Natural killer cell treated with Interleukin-12 subunit alpha and Interleukin-12 subunit beta and Interleukin-15 and Interleukin-18, amount 100 ng/mL, for 72 hours (primary cell): ENCODE results near the gene SYAP1. TPM values are rescaled to one million over a fixed set of nuclear protein-coding genes. Genes with fewer than 3 reads are reported as not detected.
"Not testable (repeated sequence)": the region's sequence is repeated elsewhere in the genome, so short reads cannot be mapped to it uniquely, and the experiment has no call there.

Source experiments
- ATAC-seq, 2 donors: fragments of 150-1000 bp; cut with Tn5 transposase in 1 of 2; sonication (Bioruptor Pico), chemical (Tn5 transposase) in 1 of 2; 2 replicates each; pipeline ENCODE4 v1.10.0; 2021
- DNase-seq: peaks from one replicate; pipeline ENCODE4 v3.0.0; 2022; ENCODE audit warnings: low spot score
- H3K27ac Mint-ChIP-seq, 2 donors: 1 replicate in 1 of 2; 2 replicates in 1 of 2; pipeline ENCODE4 v1.8.0; 2022; ENCODE audit warnings: mixed read lengths in 2 of 2, mild to moderate bottlenecking in 1 of 2, moderate library complexity in 1 of 2
- H3K27me3 Mint-ChIP-seq, 2 donors: 1 replicate in 1 of 2; 2 replicates in 1 of 2; pipeline ENCODE4 v1.8.0; 2022; ENCODE audit warnings: mixed read lengths in 2 of 2
- H3K36me3 Mint-ChIP-seq: one replicate; pipeline ENCODE4 v1.8.0; 2022; ENCODE audit warnings: mixed read lengths
- H3K4me1 Mint-ChIP-seq, 2 donors: 1 replicate in 1 of 2; 2 replicates in 1 of 2; pipeline ENCODE4 v1.8.0; 2022; ENCODE audit warnings: low read depth in 2 of 2, mixed read lengths in 2 of 2, mild to moderate bottlenecking in 1 of 2
- H3K4me3 Mint-ChIP-seq: one replicate; pipeline ENCODE4 v1.8.0; 2022; ENCODE audit warnings: mixed read lengths
- H3K9me3 Mint-ChIP-seq: 2 replicates; pipeline ENCODE4 v1.8.0; 2022; ENCODE audit warnings: mixed read lengths
- total RNA-seq, 2 donors: library from RNA; stranded (reverse); gene quantifications; one replicate each; pipeline ENCODE4 v1.2.3, GENCODE V29; 2022

SYAP1 gene
- total RNA-seq, 2 donors from 2014 or later: 12.7 to 22.8 TPM

- ATAC-seq (no peak), DNase-seq (no peak)
- peaks cover 0 to 2% of the 10 kb centered on the region in 2 donors for H3K4me1 Mint-ChIP-seq
- no peaks in the 10 kb centered on the region for H3K9me3 Mint-ChIP-seq
- H3K27ac Mint-ChIP-seq: no peak overlapping the region
- no peaks in the 10 kb centered on the region for H3K36me3 Mint-ChIP-seq
- H3K4me3 Mint-ChIP-seq: no peak overlapping the region
- H3K27me3 Mint-ChIP-seq: no peaks in the 10 kb centered on the region
These were observed 24.4 kb downstream of the SYAP1 start for GRCh38 chrX:16743604-16744325.

GRCh38 chrX:16745102-16745501, 25.7 kb downstream of the SYAP1 start:
- no peak for DNase-seq
- H3K27me3 Mint-ChIP-seq: no peaks in the 10 kb centered on the region
- no peak overlapping the region for H3K4me3 Mint-ChIP-seq
- H3K27ac Mint-ChIP-seq: no peak overlapping the region
- ATAC-seq: no peak
- H3K36me3 Mint-ChIP-seq: no peaks in the 10 kb centered on the region
- H3K9me3 Mint-ChIP-seq: no peaks in the 10 kb centered on the region
- H3K4me1 Mint-ChIP-seq: no peaks in the 10 kb centered on the region

- no peak for ATAC-seq
- H3K36me3 Mint-ChIP-seq: no peaks in the 10 kb centered on the region
- no peak overlapping the region for H3K27ac Mint-ChIP-seq
- no peaks in the 10 kb centered on the region for H3K4me1 Mint-ChIP-seq
- no peaks in the 10 kb centered on the region for H3K27me3 Mint-ChIP-seq
- no peak overlapping the region for H3K4me3 Mint-ChIP-seq
- no peak for DNase-seq
- H3K9me3 Mint-ChIP-seq: no peaks in the 10 kb centered on the region
These were observed 26.2 kb downstream of the SYAP1 start for GRCh38 chrX:16745659-16746058.

- H3K9me3 Mint-ChIP-seq: no peaks in the 10 kb centered on the region
- ATAC-seq: no peak
- H3K36me3 Mint-ChIP-seq: no peaks in the 10 kb centered on the region
- no peaks in the 10 kb centered on the region for H3K27me3 Mint-ChIP-seq
- H3K27ac Mint-ChIP-seq: no peak overlapping the region
- H3K4me3 Mint-ChIP-seq: no peak overlapping the region
- no peaks in the 10 kb centered on the region for H3K4me1 Mint-ChIP-seq
- DNase-seq: no peak
These were observed 29.0 kb downstream of the SYAP1 start for GRCh38 chrX:16748425-16748824.

GRCh38 chrX:16750136-16750535, 30.7 kb downstream of the SYAP1 start:
- no peaks in the 10 kb centered on the region for H3K9me3 Mint-ChIP-seq
- no peak overlapping the region for H3K4me3 Mint-ChIP-seq
- H3K4me1 Mint-ChIP-seq: no peaks in the 10 kb centered on the region
- H3K27ac Mint-ChIP-seq: no peak overlapping the region
- ATAC-seq (no peak), DNase-seq (no peak)
- H3K27me3 Mint-ChIP-seq: no peaks in the 10 kb centered on the region
- H3K36me3 Mint-ChIP-seq: peaks cover 5% of the 10 kb centered on the region

GRCh38 chrX:16754019-16754418, 34.6 kb downstream of the SYAP1 start:
- Mint-ChIP-seq H3K9me3 (no peaks in the 10 kb centered on the region), H3K27ac (no peak overlapping the region), H3K4me1 (no peaks in the 10 kb centered on the region), H3K4me3 (no peak overlapping the region), H3K27me3 (no peaks in the 10 kb centered on the region), H3K36me3 (peaks cover 10% of the 10 kb centered on the region)
- DNase-seq (no peak), ATAC-seq (no peak)

GRCh38 chrX:16756724-16757123, 37.3 kb downstream of the SYAP1 start:
- Mint-ChIP-seq H3K27ac (no peak overlapping the region), H3K36me3 (peaks cover 10% of the 10 kb centered on the region), H3K27me3 (no peaks in the 10 kb centered on the region), H3K4me3 (no peak overlapping the region), H3K9me3 (no peaks in the 10 kb centered on the region), H3K4me1 (no peaks in the 10 kb centered on the region)
- DNase-seq: no peak
- ATAC-seq: no peak

- H3K27me3 Mint-ChIP-seq, H3K4me1 Mint-ChIP-seq, H3K9me3 Mint-ChIP-seq, H3K4me3 Mint-ChIP-seq, H3K27ac Mint-ChIP-seq, H3K36me3 Mint-ChIP-seq, ATAC-seq, DNase-seq: not testable (repeated sequence)
These were observed 42.1 kb downstream of the SYAP1 start for GRCh38 chrX:16761500-16761899.

- Mint-ChIP-seq H3K27me3 (no peaks in the 10 kb centered on the region), H3K4me1 (no peaks in the 10 kb centered on the region), H3K4me3 (no peak overlapping the region), H3K9me3 (no peaks in the 10 kb centered on the region), H3K36me3 (no peaks in the 10 kb centered on the region), H3K27ac (no peak overlapping the region)
- ATAC-seq (no peak), DNase-seq (no peak)
These were observed 43.2 kb downstream of the SYAP1 start for GRCh38 chrX:16762579-16762978.

GRCh38 chrX:16765594-16765993, 46.2 kb downstream of the SYAP1 start:
- no peak overlapping the region for H3K27ac Mint-ChIP-seq
- no peaks in the 10 kb centered on the region for H3K9me3 Mint-ChIP-seq
- no peak for DNase-seq
- no peak overlapping the region for H3K4me3 Mint-ChIP-seq
- no peaks in the 10 kb centered on the region for H3K27me3 Mint-ChIP-seq
- no peaks in the 10 kb centered on the region for H3K4me1 Mint-ChIP-seq
- H3K36me3 Mint-ChIP-seq: no peaks in the 10 kb centered on the region
- ATAC-seq: no peak

GRCh38 chrX:16770970-16771482, 51.6 kb downstream of the SYAP1 start:
- H3K4me1 Mint-ChIP-seq: no peaks in the 10 kb centered on the region
- H3K27me3 Mint-ChIP-seq: peaks cover 0 to 2% of the 10 kb centered on the region in 2 donors
- no peak overlapping the region for H3K4me3 Mint-ChIP-seq
- no peaks in the 10 kb centered on the region for H3K9me3 Mint-ChIP-seq
- no peak overlapping the region for H3K27ac Mint-ChIP-seq
- ATAC-seq (peak in 1 of 2 donors; percentile 9), DNase-seq (no peak)
- H3K36me3 Mint-ChIP-seq: no peaks in the 10 kb centered on the region

GRCh38 chrX:16771483-16772398, 52.3 kb downstream of the SYAP1 start:
- no peak for DNase-seq
- Mint-ChIP-seq H3K27me3 (peaks cover 0 to 2% of the 10 kb centered on the region in 2 donors), H3K27ac (no peak overlapping the region), H3K4me1 (no peaks in the 10 kb centered on the region), H3K9me3 (no peaks in the 10 kb centered on the region), H3K36me3 (no peaks in the 10 kb centered on the region), H3K4me3 (no peak overlapping the region)
- ATAC-seq: peak in 1 of 2 donors; percentile 48

- no peak for ATAC-seq
- H3K36me3 Mint-ChIP-seq: no peaks in the 10 kb centered on the region
- peaks cover 0 to 2% of the 10 kb centered on the region in 2 donors for H3K27me3 Mint-ChIP-seq
- no peaks in the 10 kb centered on the region for H3K4me1 Mint-ChIP-seq
- no peaks in the 10 kb centered on the region for H3K9me3 Mint-ChIP-seq
- H3K27ac Mint-ChIP-seq: no peak overlapping the region
- no peak for DNase-seq
- no peak overlapping the region for H3K4me3 Mint-ChIP-seq
These were observed 53.0 kb downstream of the SYAP1 start for GRCh38 chrX:16772460-16772859.

- H3K4me3 Mint-ChIP-seq: no peak overlapping the region
- no peaks in the 10 kb centered on the region for H3K36me3 Mint-ChIP-seq
- H3K27me3 Mint-ChIP-seq: peaks cover 0 to 2% of the 10 kb centered on the region in 2 donors
- H3K27ac Mint-ChIP-seq: no peak overlapping the region
- ATAC-seq (no peak), DNase-seq (no peak)
- H3K4me1 Mint-ChIP-seq: no peaks in the 10 kb centered on the region
- no peaks in the 10 kb centered on the region for H3K9me3 Mint-ChIP-seq
These were observed 55.3 kb downstream of the SYAP1 start for GRCh38 chrX:16774746-16775145.
